Measurements from ENCODE around the gene PARD6B. TPM values are rescaled to one million over a fixed set of nuclear protein-coding genes. Genes with fewer than 3 reads are reported as not detected.

Gene PARD6B
- total and polyA plus RNA-seq, 2 of the 13 experiments (the other 11 are each of a cell fraction or from before 2014, with no cell fraction given) = 6.9 to 22.2 TPM

GRCh38 chr20:50712771-50713656 lies 18.4 kb upstream of the PARD6B start (continued):
- TF ChIP-seq PATZ1 (CRISPR knock-in tag; IDR thresholded peaks at IDR 0.05) (0 out of 2 replicates have a peak, but pooled peaks have one; percentile 25), ZNF788 (CRISPR knock-in tag; IDR thresholded peaks at IDR 0.05; ENCODE audit: borderline replicate concordance) (no peak), MAZ (IDR thresholded peaks at IDR 0.05; ENCODE audit: borderline replicate concordance, low read depth, low read length) (no peak), MAZ (CRISPR knock-in tag; IDR thresholded peaks at IDR 0.05; ENCODE audit: low read depth) (no peak), ZMYM3 (CRISPR knock-in tag; IDR thresholded peaks at IDR 0.05) (peak; percentile 61; the same call in 1 of the 2 replicates), KLF12 (CRISPR knock-in tag; IDR thresholded peaks at IDR 0.05; ENCODE audit: borderline replicate concordance) (no peak), ARID2 (CRISPR knock-in tag; IDR thresholded peaks at IDR 0.05; ENCODE audit: borderline replicate concordance) (no peak), SP140L (CRISPR knock-in tag; IDR thresholded peaks at IDR 0.05; ENCODE audit: borderline replicate concordance) (no peak), HOXA5 (CRISPR knock-in tag; IDR thresholded peaks at IDR 0.05) (no peak), DBP (CRISPR knock-in tag; IDR thresholded peaks at IDR 0.05; ENCODE audit: not compliant biosample characterization) (no peak)
- TF ChIP-seq, protein P1, sequence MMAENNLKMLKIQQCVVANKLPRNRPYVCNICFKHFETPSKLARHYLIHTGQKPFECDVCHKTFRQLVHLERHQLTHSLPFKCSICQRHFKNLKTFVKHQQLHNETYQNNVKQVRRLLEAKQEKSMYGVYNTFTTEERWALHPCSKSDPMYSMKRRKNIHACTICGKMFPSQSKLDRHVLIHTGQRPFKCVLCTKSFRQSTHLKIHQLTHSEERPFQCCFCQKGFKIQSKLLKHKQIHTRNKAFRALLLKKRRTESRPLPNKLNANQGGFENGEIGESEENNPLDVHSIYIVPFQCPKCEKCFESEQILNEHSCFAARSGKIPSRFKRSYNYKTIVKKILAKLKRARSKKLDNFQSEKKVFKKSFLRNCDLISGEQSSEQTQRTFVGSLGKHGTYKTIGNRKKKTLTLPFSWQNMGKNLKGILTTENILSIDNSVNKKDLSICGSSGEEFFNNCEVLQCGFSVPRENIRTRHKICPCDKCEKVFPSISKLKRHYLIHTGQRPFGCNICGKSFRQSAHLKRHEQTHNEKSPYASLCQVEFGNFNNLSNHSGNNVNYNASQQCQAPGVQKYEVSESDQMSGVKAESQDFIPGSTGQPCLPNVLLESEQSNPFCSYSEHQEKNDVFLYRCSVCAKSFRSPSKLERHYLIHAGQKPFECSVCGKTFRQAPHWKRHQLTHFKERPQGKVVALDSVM (CRISPR knock-in tag; IDR thresholded peaks at IDR 0.05) = peak; percentile 92
- TF ChIP-seq, protein P2, sequence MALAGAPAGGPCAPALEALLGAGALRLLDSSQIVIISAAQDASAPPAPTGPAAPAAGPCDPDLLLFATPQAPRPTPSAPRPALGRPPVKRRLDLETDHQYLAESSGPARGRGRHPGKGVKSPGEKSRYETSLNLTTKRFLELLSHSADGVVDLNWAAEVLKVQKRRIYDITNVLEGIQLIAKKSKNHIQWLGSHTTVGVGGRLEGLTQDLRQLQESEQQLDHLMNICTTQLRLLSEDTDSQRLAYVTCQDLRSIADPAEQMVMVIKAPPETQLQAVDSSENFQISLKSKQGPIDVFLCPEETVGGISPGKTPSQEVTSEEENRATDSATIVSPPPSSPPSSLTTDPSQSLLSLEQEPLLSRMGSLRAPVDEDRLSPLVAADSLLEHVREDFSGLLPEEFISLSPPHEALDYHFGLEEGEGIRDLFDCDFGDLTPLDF (CRISPR knock-in tag; IDR thresholded peaks at IDR 0.05) = no peak
- TF ChIP-seq, protein P3, sequence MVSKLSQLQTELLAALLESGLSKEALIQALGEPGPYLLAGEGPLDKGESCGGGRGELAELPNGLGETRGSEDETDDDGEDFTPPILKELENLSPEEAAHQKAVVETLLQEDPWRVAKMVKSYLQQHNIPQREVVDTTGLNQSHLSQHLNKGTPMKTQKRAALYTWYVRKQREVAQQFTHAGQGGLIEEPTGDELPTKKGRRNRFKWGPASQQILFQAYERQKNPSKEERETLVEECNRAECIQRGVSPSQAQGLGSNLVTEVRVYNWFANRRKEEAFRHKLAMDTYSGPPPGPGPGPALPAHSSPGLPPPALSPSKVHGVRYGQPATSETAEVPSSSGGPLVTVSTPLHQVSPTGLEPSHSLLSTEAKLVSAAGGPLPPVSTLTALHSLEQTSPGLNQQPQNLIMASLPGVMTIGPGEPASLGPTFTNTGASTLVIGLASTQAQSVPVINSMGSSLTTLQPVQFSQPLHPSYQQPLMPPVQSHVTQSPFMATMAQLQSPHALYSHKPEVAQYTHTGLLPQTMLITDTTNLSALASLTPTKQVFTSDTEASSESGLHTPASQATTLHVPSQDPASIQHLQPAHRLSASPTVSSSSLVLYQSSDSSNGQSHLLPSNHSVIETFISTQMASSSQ (IDR thresholded peaks at IDR 0.05; ENCODE audit: low read depth) = no peak
- TF ChIP-seq, protein P3 (CRISPR knock-in tag; IDR thresholded peaks at IDR 0.05; ENCODE audit: borderline replicate concordance) = no peak
- TF ChIP-seq, protein P4, sequence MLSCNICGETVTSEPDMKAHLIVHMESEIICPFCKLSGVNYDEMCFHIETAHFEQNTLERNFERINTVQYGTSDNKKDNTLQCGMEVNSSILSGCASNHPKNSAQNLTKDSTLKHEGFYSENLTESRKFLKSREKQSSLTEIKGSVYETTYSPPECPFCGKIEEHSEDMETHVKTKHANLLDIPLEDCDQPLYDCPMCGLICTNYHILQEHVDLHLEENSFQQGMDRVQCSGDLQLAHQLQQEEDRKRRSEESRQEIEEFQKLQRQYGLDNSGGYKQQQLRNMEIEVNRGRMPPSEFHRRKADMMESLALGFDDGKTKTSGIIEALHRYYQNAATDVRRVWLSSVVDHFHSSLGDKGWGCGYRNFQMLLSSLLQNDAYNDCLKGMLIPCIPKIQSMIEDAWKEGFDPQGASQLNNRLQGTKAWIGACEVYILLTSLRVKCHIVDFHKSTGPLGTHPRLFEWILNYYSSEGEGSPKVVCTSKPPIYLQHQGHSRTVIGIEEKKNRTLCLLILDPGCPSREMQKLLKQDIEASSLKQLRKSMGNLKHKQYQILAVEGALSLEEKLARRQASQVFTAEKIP (CRISPR knock-in tag; IDR thresholded peaks at IDR 0.05; ENCODE audit: borderline replicate concordance) = no peak

Measured in HepG2 (cell line).